WTC11 (cell line): ENCODE data around the gene FOXP4. TPM values are rescaled to one million over a fixed set of nuclear protein-coding genes. Genes with fewer than 3 reads are reported as not detected.

ENCODE experiments used
- ATAC-seq: fragments of 200-7000 bp; cut with Tn5 transposase; 2 replicates; pipeline ENCODE4 v1.10.0; 2021; ENCODE audit warnings: mild to moderate bottlenecking, moderate library complexity
- CTCF ChIA-PET: fragments of 300-600 bp; sonication (Branson Sonifier 250); formaldehyde crosslinking; loops from one replicate; lab custom pipeline; 2021; ENCODE audit warnings: antibody characterized with exemption; lab: Charles Lee
- POLR2A ChIA-PET: fragments of 350-600 bp; sonication (Branson Sonifier 250); formaldehyde crosslinking; loops from one replicate; lab custom pipeline; 2021; ENCODE audit warnings: antibody characterized with exemption; lab: Charles Lee
- DNase-seq: peaks from one replicate; pipeline ENCODE4 v3.0.0; 2021; ENCODE audit warnings: low spot score
- H3K27ac Mint-ChIP-seq: 2 replicates; pipeline ENCODE4 v1.8.0; 2021; ENCODE audit warnings: mixed read lengths
- H3K27me3 Mint-ChIP-seq: 2 replicates; pipeline ENCODE4 v1.8.0; 2021; ENCODE audit warnings: low read depth, mild to moderate bottlenecking, moderate library complexity, mixed read lengths
- H3K36me3 Mint-ChIP-seq: 2 replicates; pipeline ENCODE4 v1.8.0; 2021; ENCODE audit warnings: mixed read lengths
- H3K4me1 Mint-ChIP-seq: 2 replicates; pipeline ENCODE4 v1.8.0; 2022; ENCODE audit warnings: mixed read lengths
- H3K4me3 Mint-ChIP-seq: 2 replicates; pipeline ENCODE4 v1.8.0; 2021; ENCODE audit warnings: mild to moderate bottlenecking, moderate library complexity, mixed read lengths
- H3K9me3 Mint-ChIP-seq: 2 replicates; pipeline ENCODE4 v1.8.0; 2021; ENCODE audit warnings: mixed read lengths
- CBFB ChIP-seq: sonication (generic); formaldehyde crosslinking; IDR thresholded peaks from 2 replicates; pipeline ENCODE4 v1.8.1; 2022; ENCODE audit warnings: mild to moderate bottlenecking, low read depth, missing genetic modification reagents
- CREB1 ChIP-seq: sonication (generic); formaldehyde crosslinking; IDR thresholded peaks from 2 replicates; pipeline ENCODE4 v1.8.0; 2023; ENCODE audit warnings: mild to moderate bottlenecking, missing genetic modification reagents
- CREM ChIP-seq: sonication (generic); formaldehyde crosslinking; IDR thresholded peaks from 2 replicates; pipeline ENCODE4 v1.8.1; 2022; ENCODE audit warnings: mild to moderate bottlenecking, missing genetic modification reagents, moderate library complexity
- FOXP4 ChIP-seq: sonication (generic); formaldehyde crosslinking; IDR thresholded peaks from 2 replicates; pipeline ENCODE4 v1.8.0; 2022; ENCODE audit warnings: mild to moderate bottlenecking, missing genetic modification reagents
- GABPB1 ChIP-seq: sonication (generic); formaldehyde crosslinking; IDR thresholded peaks from 2 replicates; pipeline ENCODE4 v1.8.1; 2023; ENCODE audit warnings: mild to moderate bottlenecking, missing genetic modification reagents
- GRHL2 ChIP-seq: fragments of 250-450 bp; sonication (Bioruptor Pico); IDR thresholded peaks from 2 replicates; pipeline ENCODE4 v1.8.0; 2022; ENCODE audit warnings: mild to moderate bottlenecking, moderate library complexity; ENCODE audit not compliant: insufficient replicate concordance, severe bottlenecking
- IRF2 ChIP-seq: sonication (generic); formaldehyde crosslinking; IDR thresholded peaks from 2 replicates; pipeline ENCODE4 v1.8.0; 2022; ENCODE audit warnings: low read depth, missing genetic modification reagents, borderline replicate concordance
- MXD4 ChIP-seq: fragments of 250-450 bp; sonication (Bioruptor Pico); IDR thresholded peaks from 2 replicates; pipeline ENCODE4 v1.8.0; 2021; ENCODE audit warnings: mild to moderate bottlenecking, moderate library complexity, borderline replicate concordance
- NFYB ChIP-seq: sonication (generic); formaldehyde crosslinking; conservative IDR thresholded peaks from 2 replicates; pipeline ENCODE4 v1.8.0; 2022; ENCODE audit warnings: low read depth, missing genetic modification reagents
- NR3C1 ChIP-seq: sonication (generic); formaldehyde crosslinking; conservative IDR thresholded peaks from 2 replicates; pipeline ENCODE4 v1.8.1; 2023; ENCODE audit warnings: low read depth, mild to moderate bottlenecking, missing genetic modification reagents
- PRRX2 ChIP-seq: fragments of 250-450 bp; sonication (Bioruptor Pico); IDR thresholded peaks from 2 replicates; pipeline ENCODE4 v1.8.0; 2021; ENCODE audit warnings: mild to moderate bottlenecking
- SOX15 ChIP-seq: fragments of 250-450 bp; sonication (Bioruptor Pico); IDR thresholded peaks from 2 replicates; pipeline ENCODE4 v1.9.0; 2021; ENCODE audit warnings: mild to moderate bottlenecking
- SP1 ChIP-seq: sonication (generic); formaldehyde crosslinking; conservative IDR thresholded peaks from 2 replicates; pipeline ENCODE4 v1.8.1; 2022; ENCODE audit warnings: missing genetic modification reagents
- STAT6 ChIP-seq: sonication (generic); formaldehyde crosslinking; conservative IDR thresholded peaks from 2 replicates; pipeline ENCODE4 v1.8.1; 2023; ENCODE audit warnings: mild to moderate bottlenecking, low read depth, missing genetic modification reagents, moderate library complexity
- ZBTB21 ChIP-seq: sonication (generic); formaldehyde crosslinking; IDR thresholded peaks from 2 replicates; pipeline ENCODE4 v1.8.1; 2023; ENCODE audit warnings: mild to moderate bottlenecking, missing genetic modification reagents, borderline replicate concordance
- ZNF138 ChIP-seq: sonication (generic); formaldehyde crosslinking; conservative IDR thresholded peaks from 2 replicates; pipeline ENCODE4 v1.8.1; 2022; ENCODE audit warnings: mild to moderate bottlenecking, moderate library complexity, missing genetic modification reagents
- ZNF219 ChIP-seq: sonication (generic); formaldehyde crosslinking; IDR thresholded peaks from 2 replicates; pipeline ENCODE4 v1.8.0; 2023; ENCODE audit warnings: missing genetic modification reagents, mild to moderate bottlenecking, borderline replicate concordance
- ZNF416 ChIP-seq: fragments of 250-450 bp; sonication (Bioruptor Pico); IDR thresholded peaks from 2 replicates; pipeline ENCODE4 v1.9.0; 2021; ENCODE audit warnings: mild to moderate bottlenecking, inconsistent platforms
- ZNF671 ChIP-seq: fragments of 250-450 bp; sonication (Bioruptor Pico); IDR thresholded peaks from 2 replicates; pipeline ENCODE4 v1.8.0; 2021; ENCODE audit warnings: mild to moderate bottlenecking
- total RNA-seq: library from RNA; stranded (reverse); gene quantifications from 3 replicates; pipeline ENCODE4 v1.2.3, GENCODE V29; 2021
- TF ChIP-seq, protein P1 (sequence below): sonication (generic); formaldehyde crosslinking; IDR thresholded peaks from 2 replicates; pipeline ENCODE4 v1.8.1; 2023; ENCODE audit warnings: mild to moderate bottlenecking, missing genetic modification reagents, borderline replicate concordance
- TF ChIP-seq, protein P2 (sequence below): sonication (generic); formaldehyde crosslinking; IDR thresholded peaks from 2 replicates; pipeline ENCODE4 v1.8.1; 2022; ENCODE audit warnings: low read depth, missing genetic modification reagents, borderline replicate concordance

FOXP4 gene
- total RNA-seq, 1 experiment from 2014 or later = 36.6 TPM

DNA sequence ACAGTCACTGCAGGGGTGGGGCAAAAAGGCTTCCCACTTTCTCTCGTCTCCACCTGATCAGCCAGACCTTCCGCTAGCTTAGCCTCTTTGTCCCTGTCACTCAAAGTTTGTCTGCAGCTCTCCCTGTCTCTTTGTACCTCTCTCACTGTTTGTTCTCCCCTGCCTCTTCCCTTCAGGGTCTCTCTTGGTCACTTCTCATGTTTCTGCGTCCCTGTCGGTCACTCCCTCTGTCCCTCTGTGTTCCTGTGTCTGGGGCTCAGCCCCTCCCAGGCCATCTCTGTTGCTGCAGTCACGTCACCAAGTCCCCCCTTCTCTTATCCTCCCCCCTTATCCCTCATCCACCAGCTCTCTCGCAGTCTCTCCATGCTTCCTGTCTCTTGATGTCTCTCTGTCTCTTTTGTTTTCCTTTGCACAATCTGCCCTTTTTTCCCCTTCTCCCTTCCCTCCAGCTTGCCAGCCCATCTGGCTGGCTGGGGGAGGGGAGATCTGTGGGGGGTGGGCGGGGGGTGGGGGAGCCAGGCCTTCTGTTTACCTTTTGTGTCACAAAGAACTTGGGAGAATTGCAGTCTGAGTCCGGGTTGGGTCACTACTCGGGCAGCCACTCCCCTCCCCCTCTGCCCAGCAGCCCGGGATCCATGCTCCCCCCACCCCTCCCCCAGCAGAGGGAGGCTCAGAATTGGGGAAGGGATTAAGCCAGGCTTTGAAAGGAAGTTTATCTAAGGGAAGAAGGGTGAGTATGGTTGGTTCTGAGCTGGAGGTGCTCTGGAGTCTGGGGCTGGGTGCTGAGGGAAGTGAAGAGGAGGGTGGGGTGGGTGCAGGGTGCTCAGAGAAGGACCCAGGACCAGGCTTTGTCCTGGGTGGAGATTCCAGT, 32.3 kb downstream of the FOXP4 start (continued):
- TF ChIP-seq, protein P1, sequence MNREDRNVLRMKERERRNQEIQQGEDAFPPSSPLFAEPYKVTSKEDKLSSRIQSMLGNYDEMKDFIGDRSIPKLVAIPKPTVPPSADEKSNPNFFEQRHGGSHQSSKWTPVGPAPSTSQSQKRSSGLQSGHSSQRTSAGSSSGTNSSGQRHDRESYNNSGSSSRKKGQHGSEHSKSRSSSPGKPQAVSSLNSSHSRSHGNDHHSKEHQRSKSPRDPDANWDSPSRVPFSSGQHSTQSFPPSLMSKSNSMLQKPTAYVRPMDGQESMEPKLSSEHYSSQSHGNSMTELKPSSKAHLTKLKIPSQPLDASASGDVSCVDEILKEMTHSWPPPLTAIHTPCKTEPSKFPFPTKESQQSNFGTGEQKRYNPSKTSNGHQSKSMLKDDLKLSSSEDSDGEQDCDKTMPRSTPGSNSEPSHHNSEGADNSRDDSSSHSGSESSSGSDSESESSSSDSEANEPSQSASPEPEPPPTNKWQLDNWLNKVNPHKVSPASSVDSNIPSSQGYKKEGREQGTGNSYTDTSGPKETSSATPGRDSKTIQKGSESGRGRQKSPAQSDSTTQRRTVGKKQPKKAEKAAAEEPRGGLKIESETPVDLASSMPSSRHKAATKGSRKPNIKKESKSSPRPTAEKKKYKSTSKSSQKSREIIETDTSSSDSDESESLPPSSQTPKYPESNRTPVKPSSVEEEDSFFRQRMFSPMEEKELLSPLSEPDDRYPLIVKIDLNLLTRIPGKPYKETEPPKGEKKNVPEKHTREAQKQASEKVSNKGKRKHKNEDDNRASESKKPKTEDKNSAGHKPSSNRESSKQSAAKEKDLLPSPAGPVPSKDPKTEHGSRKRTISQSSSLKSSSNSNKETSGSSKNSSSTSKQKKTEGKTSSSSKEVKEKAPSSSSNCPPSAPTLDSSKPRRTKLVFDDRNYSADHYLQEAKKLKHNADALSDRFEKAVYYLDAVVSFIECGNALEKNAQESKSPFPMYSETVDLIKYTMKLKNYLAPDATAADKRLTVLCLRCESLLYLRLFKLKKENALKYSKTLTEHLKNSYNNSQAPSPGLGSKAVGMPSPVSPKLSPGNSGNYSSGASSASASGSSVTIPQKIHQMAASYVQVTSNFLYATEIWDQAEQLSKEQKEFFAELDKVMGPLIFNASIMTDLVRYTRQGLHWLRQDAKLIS = no peak
- TF ChIP-seq GRHL2 (CRISPR knock-in tag) = no peak
- TF ChIP-seq, all 79 proteins: peak for 9

DNA sequence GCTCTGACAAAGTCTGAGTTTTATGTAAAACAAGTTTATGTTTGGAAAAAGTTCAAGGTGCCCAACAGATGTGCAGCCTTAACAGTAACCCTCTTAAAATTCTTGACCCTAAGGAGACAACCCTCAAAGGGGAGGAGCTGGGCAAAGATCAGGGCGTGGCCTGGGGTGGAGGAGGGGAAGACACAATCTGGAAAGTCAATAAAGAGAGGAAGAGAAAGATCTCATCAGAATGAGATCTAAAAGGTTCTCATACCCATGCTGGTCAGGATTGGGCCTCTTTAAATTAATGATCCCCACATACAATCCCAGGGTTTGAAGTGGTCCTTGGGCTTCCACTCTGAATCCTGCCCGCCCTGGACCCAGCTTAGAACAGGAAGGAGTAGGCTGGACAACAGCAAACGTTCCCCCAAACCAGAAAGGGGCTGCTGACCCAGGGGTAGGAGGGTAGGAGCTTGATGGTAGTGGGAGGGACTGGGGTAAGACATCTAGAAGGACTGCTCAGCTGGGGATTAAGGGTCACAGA, 33.0 kb downstream of the FOXP4 start:
- no peaks in the 10 kb centered on the region for H3K9me3 Mint-ChIP-seq
- peak overlapping the region; percentile 57 for H3K4me3 Mint-ChIP-seq
- no peak for TF ChIP-seq ZNF138
- TF ChIP-seq, protein P2, sequence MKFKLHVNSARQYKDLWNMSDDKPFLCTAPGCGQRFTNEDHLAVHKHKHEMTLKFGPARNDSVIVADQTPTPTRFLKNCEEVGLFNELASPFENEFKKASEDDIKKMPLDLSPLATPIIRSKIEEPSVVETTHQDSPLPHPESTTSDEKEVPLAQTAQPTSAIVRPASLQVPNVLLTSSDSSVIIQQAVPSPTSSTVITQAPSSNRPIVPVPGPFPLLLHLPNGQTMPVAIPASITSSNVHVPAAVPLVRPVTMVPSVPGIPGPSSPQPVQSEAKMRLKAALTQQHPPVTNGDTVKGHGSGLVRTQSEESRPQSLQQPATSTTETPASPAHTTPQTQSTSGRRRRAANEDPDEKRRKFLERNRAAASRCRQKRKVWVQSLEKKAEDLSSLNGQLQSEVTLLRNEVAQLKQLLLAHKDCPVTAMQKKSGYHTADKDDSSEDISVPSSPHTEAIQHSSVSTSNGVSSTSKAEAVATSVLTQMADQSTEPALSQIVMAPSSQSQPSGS (CRISPR knock-in tag) = no peak
- no peak for TF ChIP-seq ZBTB21 (CRISPR knock-in tag)
- TF ChIP-seq FOXP4 (CRISPR knock-in tag) = no peak
- TF ChIP-seq, protein P1 = no peak
- no peak for TF ChIP-seq ZNF416 (CRISPR knock-in tag)
- TF ChIP-seq STAT6 = no peak
- no peak for TF ChIP-seq NFYB
- TF ChIP-seq PRRX2 = no peak
- TF ChIP-seq CREM (CRISPR knock-in tag) = no peak
- no peak for TF ChIP-seq GABPB1 (CRISPR knock-in tag)
- TF ChIP-seq IRF2 (CRISPR knock-in tag) = no peak
- no peak for TF ChIP-seq CREB1 (CRISPR knock-in tag)
- TF ChIP-seq SOX15 = no peak
- no peak for TF ChIP-seq ZNF219
- TF ChIP-seq MXD4 = no peak
- TF ChIP-seq ZNF671 (CRISPR knock-in tag) = no peak
- no peak for TF ChIP-seq CBFB (CRISPR knock-in tag)
- no peak for TF ChIP-seq SP1 (CRISPR knock-in tag)
- no peak for TF ChIP-seq NR3C1 (CRISPR knock-in tag)
- ATAC-seq = peak; percentile 36
- DNase-seq = peak; percentile 66
- H3K27me3 Mint-ChIP-seq = no peaks in the 10 kb centered on the region; the same call in 1 of the 2 replicates
- no peaks in the 10 kb centered on the region for H3K36me3 Mint-ChIP-seq
- peak overlapping the region; percentile 95 for H3K27ac Mint-ChIP-seq
- peaks cover 84% of the 10 kb centered on the region for H3K4me1 Mint-ChIP-seq
- CTCF ChIA-PET = interaction anchor here (0.6 to 3.1 kb wide), 19 partner anchors 9 to 894 kb away, joined by 3 to 18 read pairs (median 5); no protein-coding TSS in a partner anchor
- POLR2A ChIA-PET = interaction anchor here (0.6 to 2.2 kb wide), 4 partner anchors 10 to 209 kb away, joined by 3 to 7 read pairs (median 4); no protein-coding TSS in a partner anchor
